GM12878 (cell line): ENCODE data around the gene TPGS1. TPM values are rescaled to one million over a fixed set of nuclear protein-coding genes. Genes with fewer than 3 reads are reported as not detected.

Experiments used
- ATAC-seq: fragments of 200-7000 bp; cut with Tn5 transposase; 3 replicates; pipeline ENCODE4 v1.9.1; 2020; ENCODE audit warnings: mild to moderate bottlenecking, moderate library complexity
- BruUV-seq: library from RNA; stranded (reverse); fragments of 400-500 nt; replicated peaks from 2 replicates; lab custom pipeline; 2021; lab: Mats Ljungman, UMichigan
- CTCF ChIA-PET: fragments of 300-600 bp; sonication (Branson Sonifier 250); formaldehyde crosslinking; extraction: SDS; loops from one replicate; lab custom pipeline; 2021; ENCODE audit warnings: inconsistent platforms; lab: Yijun Ruan, JAX
- POLR2A ChIA-PET: fragments of 350-600 bp; formaldehyde crosslinking; extraction: SDS; loops from one replicate; lab custom pipeline; 2021; ENCODE audit warnings: inconsistent platforms; lab: Charles Lee
- RAD21 ChIA-PET: fragments of 300-600 bp; sonication (Branson Sonifier 250); formaldehyde crosslinking; loops from one replicate; lab custom pipeline; 2023; ENCODE audit warnings: antibody characterized with exemption; ENCODE audit not compliant: unreplicated experiment; lab: Charles Lee
- SMC1A ChIA-PET: fragments of 300-600 bp; sonication (Branson Sonifier 250); formaldehyde crosslinking; loops from one replicate; lab custom pipeline; 2023; ENCODE audit not compliant: unreplicated experiment, uncharacterized antibody; lab: Charles Lee
- DNase-seq: peaks from one replicate; pipeline ENCODE4 v3.0.0-alpha.2; 2011; ENCODE audit warnings: low read depth, low spot score
- FAIRE-seq: peaks from 3 replicates; lab custom pipeline; 2011; peaks lifted over from hg19 to GRCh38; lab: Jason Lieb, UNC
- H2AFZ ChIP-seq: 2 replicates; pipeline ENCODE4 v1.6.0; 2011; ENCODE audit warnings: low read depth, low read length, control low read depth; ENCODE audit not compliant: control insufficient read depth
- H3K27ac ChIP-seq: 2 replicates; pipeline ENCODE4 v1.5.1; 2011; ENCODE audit warnings: control low read depth; ENCODE audit not compliant: control insufficient read depth, insufficient read depth
- H3K27me3 ChIP-seq, 2 experiments: replicated peaks in 1 of 2; 2 replicates each; pipeline versions ENCODE4 v1.6.0 to v1.6.1; 2011; ENCODE audit warnings: low read length in 1 of 2; ENCODE audit not compliant: control insufficient read depth in 2 of 2, insufficient read depth in 2 of 2
- H3K36me3 ChIP-seq, 2 experiments: 2 replicates each; pipeline ENCODE4 v1.5.1; 2011; ENCODE audit warnings: low read length in 1 of 2; ENCODE audit not compliant: control insufficient read depth in 2 of 2, insufficient read depth in 2 of 2
- H3K4me1 ChIP-seq: 2 replicates; pipeline ENCODE4 v1.6.1; 2011; ENCODE audit warnings: mild to moderate bottlenecking, low read length, moderate library complexity, mixed read lengths; ENCODE audit not compliant: control insufficient read depth, insufficient read depth
- H3K4me2 ChIP-seq: 2 replicates; pipeline ENCODE4 v1.6.0; 2011; ENCODE audit warnings: control low read depth; ENCODE audit not compliant: control insufficient read depth, insufficient read depth
- H3K4me3 ChIP-seq: fragments of 200-600 bp; sonication (generic); 2 replicates; pipeline ENCODE4 v1.5.1; 2016
- H3K79me2 ChIP-seq: 2 replicates; pipeline ENCODE4 v1.6.0; 2011; ENCODE audit warnings: low read length; ENCODE audit not compliant: control insufficient read depth, insufficient read depth
- H3K9ac ChIP-seq: 2 replicates; pipeline ENCODE4 v1.8.0; 2011; ENCODE audit warnings: low read length, control low read depth, mixed read lengths; ENCODE audit not compliant: control insufficient read depth, insufficient read depth
- H3K9me3 ChIP-seq: replicated peaks from 3 replicates; pipeline ENCODE4 v1.5.1; 2011; ENCODE audit warnings: mild to moderate bottlenecking, low read length; ENCODE audit not compliant: control insufficient read depth, insufficient read depth
- H4K20me1 ChIP-seq: 2 replicates; pipeline ENCODE4 v1.6.0; 2011; ENCODE audit not compliant: control insufficient read depth, insufficient read depth
- CHD4 ChIP-seq: fragments of 200-600 bp; sonication (generic); IDR thresholded peaks from 2 replicates; pipeline ENCODE4 v1.6.1; 2016; ENCODE audit warnings: mild to moderate bottlenecking
- SMAD1 ChIP-seq: fragments of 450-650 bp; IDR thresholded peaks from 2 replicates; pipeline ENCODE4 v1.6.1; 2018; ENCODE audit warnings: mild to moderate bottlenecking, low read depth; ENCODE audit not compliant: partially characterized antibody
- SRF ChIP-seq, 2 experiments: IDR thresholded peaks; 2 replicates each; pipeline ENCODE4 v1.6.1; 2011; ENCODE audit warnings: low read depth in 2 of 2, low read length in 2 of 2, mild to moderate bottlenecking in 1 of 2, moderate library complexity in 1 of 2
- TCF7 ChIP-seq: IDR thresholded peaks from 2 replicates; pipeline ENCODE4 v1.6.1; 2014; ENCODE audit warnings: antibody characterized with exemption, borderline replicate concordance
- WGBS: methylation state at CpG from one replicate; pipeline ENCODE4 v1.1.6; 2016; ENCODE audit warnings: low lambda C conversion rate; ENCODE audit not compliant: insufficient replicate concordance, insufficient coverage; ENCODE audit errors: missing lambda C conversion rate; 5-methylcytosine and 5-hydroxymethylcytosine counted together
- in situ Hi-C: fragments of 300-500 bp; cut with MboI; formaldehyde crosslinking; loops from 9 replicates; pipeline ENCODE4 v1.14.3; 2018; ENCODE audit warnings: mixed read lengths
- intact Hi-C: fragments of 100-400 bp; cut with micrococcal nuclease; formaldehyde crosslinking; loops from one replicate; pipeline ENCODE4 v1.14.2; 2022; ENCODE audit not compliant: unreplicated experiment
- polyA plus RNA-seq, 11 experiments: library from polyadenylated mRNA; depleted of rRNA in 4 of 11; unstranded in 6 of 11; stranded (reverse) in 5 of 11; fragments of >200 nt; fragmentation: Nextera tagmentation in 4 of 11; fragmentation: Illumina TruSeq in 1 of 11; extraction: Ambion mirVana in 4 of 11; extraction: Trizol in 1 of 11; gene quantifications; 1 replicate in 1 of 11; 2 replicates in 10 of 11; pipeline versions ENCODE4 v1.2.1 to v1.2.3, GENCODE V29; 2011 to 2016; ENCODE audit warnings: inconsistent platforms in 2 of 11, missing spikeins in 2 of 11, low read depth in 1 of 11
- total RNA-seq, 4 experiments: library from RNA; depleted of rRNA in 3 of 4; stranded (reverse); fragments of >200 nt in 3 of 4; fragmentation: Illumina TruSeq in 1 of 4; extraction: Trizol in 1 of 4; gene quantifications; 2 replicates each; pipeline versions ENCODE4 v1.2.1 to v1.2.3, GENCODE V29; 2013 to 2021
- TF ChIP-seq, protein P1 (sequence below): fragments of 450-650 bp; conservative IDR thresholded peaks from 2 replicates; pipeline ENCODE4 v1.6.1; 2017; ENCODE audit warnings: mild to moderate bottlenecking, moderate library complexity
- TF ChIP-seq, protein P2 (sequence below): fragments of 450-650 bp; IDR thresholded peaks from 2 replicates; pipeline ENCODE4 v1.6.1; 2016; ENCODE audit warnings: mild to moderate bottlenecking, moderate library complexity, borderline replicate concordance

TPGS1 gene
- total and polyA plus RNA-seq, 10 of the 15 experiments (the other 5 are each of a cell fraction or from before 2014, with no cell fraction given) = 0.24 to 24.7 (median 7.7) TPM; not detected in 2

DNA sequence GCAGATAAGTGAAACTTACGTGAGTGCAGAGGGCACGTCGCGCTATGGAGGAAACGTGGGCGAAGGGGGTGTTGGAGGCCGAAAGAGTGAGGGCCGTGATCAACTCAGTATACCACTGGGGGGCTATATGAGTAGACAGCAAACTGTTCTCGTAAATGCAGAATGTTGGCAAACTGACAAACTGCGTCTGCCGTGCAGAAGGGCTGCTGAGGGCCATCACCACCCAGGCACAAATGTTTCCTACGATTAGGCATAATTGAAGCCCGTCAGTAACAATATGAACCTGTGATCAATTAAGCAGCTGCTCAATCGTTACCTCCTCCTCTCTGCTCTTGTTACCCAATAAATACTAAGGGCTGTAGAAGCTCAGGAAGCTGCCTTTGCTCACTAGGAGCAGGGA lies 28.3 kb upstream of the TPGS1 start:
- RAD21 ChIA-PET = no interaction called here
- no TSS peak for BruUV-seq
- WGBS = 64% methylated on average over 14 of the region's 14 CpGs
- POLR2A ChIA-PET = no interaction called here
- Histone ChIP-seq H3K9me3 (no peaks in the 10 kb centered on the region; the same call in 2 of the 3 replicates), H3K27me3 (no peaks in the 10 kb centered on the region), H3K4me3 (no peak overlapping the region), H3K79me2 (no peaks in the 10 kb centered on the region), H3K4me1 (no peaks in the 10 kb centered on the region), H3K36me3 (no peaks in the 10 kb centered on the region), H3K9ac (no peak overlapping the region), H3K4me2 (no peak overlapping the region), H3K27ac (no peak overlapping the region), H4K20me1 (no peaks in the 10 kb centered on the region), H2AFZ (no peak overlapping the region)
- intact Hi-C loops (no loop called here), in situ Hi-C loops (no loop called here)
- TF ChIP-seq, protein P1, sequence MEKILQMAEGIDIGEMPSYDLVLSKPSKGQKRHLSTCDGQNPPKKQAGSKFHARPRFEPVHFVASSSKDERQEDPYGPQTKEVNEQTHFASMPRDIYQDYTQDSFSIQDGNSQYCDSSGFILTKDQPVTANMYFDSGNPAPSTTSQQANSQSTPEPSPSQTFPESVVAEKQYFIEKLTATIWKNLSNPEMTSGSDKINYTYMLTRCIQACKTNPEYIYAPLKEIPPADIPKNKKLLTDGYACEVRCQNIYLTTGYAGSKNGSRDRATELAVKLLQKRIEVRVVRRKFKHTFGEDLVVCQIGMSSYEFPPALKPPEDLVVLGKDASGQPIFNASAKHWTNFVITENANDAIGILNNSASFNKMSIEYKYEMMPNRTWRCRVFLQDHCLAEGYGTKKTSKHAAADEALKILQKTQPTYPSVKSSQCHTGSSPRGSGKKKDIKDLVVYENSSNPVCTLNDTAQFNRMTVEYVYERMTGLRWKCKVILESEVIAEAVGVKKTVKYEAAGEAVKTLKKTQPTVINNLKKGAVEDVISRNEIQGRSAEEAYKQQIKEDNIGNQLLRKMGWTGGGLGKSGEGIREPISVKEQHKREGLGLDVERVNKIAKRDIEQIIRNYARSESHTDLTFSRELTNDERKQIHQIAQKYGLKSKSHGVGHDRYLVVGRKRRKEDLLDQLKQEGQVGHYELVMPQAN = no peak
- no peak for TF ChIP-seq SRF (IDR thresholded peaks at IDR 0.05; ENCODE audit: low read depth in 2 of 2, low read length in 2 of 2)
- TF ChIP-seq, protein P2, sequence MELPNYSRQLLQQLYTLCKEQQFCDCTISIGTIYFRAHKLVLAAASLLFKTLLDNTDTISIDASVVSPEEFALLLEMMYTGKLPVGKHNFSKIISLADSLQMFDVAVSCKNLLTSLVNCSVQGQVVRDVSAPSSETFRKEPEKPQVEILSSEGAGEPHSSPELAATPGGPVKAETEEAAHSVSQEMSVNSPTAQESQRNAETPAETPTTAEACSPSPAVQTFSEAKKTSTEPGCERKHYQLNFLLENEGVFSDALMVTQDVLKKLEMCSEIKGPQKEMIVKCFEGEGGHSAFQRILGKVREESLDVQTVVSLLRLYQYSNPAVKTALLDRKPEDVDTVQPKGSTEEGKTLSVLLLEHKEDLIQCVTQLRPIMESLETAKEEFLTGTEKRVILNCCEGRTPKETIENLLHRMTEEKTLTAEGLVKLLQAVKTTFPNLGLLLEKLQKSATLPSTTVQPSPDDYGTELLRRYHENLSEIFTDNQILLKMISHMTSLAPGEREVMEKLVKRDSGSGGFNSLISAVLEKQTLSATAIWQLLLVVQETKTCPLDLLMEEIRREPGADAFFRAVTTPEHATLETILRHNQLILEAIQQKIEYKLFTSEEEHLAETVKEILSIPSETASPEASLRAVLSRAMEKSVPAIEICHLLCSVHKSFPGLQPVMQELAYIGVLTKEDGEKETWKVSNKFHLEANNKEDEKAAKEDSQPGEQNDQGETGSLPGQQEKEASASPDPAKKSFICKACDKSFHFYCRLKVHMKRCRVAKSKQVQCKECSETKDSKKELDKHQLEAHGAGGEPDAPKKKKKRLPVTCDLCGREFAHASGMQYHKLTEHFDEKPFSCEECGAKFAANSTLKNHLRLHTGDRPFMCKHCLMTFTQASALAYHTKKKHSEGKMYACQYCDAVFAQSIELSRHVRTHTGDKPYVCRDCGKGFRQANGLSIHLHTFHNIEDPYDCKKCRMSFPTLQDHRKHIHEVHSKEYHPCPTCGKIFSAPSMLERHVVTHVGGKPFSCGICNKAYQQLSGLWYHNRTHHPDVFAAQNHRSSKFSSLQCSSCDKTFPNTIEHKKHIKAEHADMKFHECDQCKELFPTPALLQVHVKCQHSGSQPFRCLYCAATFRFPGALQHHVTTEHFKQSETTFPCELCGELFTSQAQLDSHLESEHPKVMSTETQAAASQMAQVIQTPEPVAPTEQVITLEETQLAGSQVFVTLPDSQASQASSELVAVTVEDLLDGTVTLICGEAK = no peak
- no peak for TF ChIP-seq CHD4
- TF ChIP-seq SMAD1 = no peak
- no peak for TF ChIP-seq TCF7
- FAIRE-seq = no peak
- no peak for DNase-seq
- no peak for ATAC-seq
- CTCF ChIA-PET = no interaction called here
- SMC1A ChIA-PET = no interaction called here
